Urothelium cell line (cell line): ENCODE data around the gene ZNF343.
"Not testable (repeated sequence)": the region's sequence is repeated elsewhere in the genome, so short reads cannot be mapped to it uniquely, and the experiment has no call there.

Experiments
- DNase-seq: peaks from one replicate; pipeline ENCODE4 v3.0.0; 2011; ENCODE audit warnings: low spot score, mixed read lengths
- FAIRE-seq: peaks from 2 replicates; lab custom pipeline; 2011; peaks lifted over from hg19 to GRCh38; lab: Jason Lieb, UNC

The ZNF343 gene

DNA sequence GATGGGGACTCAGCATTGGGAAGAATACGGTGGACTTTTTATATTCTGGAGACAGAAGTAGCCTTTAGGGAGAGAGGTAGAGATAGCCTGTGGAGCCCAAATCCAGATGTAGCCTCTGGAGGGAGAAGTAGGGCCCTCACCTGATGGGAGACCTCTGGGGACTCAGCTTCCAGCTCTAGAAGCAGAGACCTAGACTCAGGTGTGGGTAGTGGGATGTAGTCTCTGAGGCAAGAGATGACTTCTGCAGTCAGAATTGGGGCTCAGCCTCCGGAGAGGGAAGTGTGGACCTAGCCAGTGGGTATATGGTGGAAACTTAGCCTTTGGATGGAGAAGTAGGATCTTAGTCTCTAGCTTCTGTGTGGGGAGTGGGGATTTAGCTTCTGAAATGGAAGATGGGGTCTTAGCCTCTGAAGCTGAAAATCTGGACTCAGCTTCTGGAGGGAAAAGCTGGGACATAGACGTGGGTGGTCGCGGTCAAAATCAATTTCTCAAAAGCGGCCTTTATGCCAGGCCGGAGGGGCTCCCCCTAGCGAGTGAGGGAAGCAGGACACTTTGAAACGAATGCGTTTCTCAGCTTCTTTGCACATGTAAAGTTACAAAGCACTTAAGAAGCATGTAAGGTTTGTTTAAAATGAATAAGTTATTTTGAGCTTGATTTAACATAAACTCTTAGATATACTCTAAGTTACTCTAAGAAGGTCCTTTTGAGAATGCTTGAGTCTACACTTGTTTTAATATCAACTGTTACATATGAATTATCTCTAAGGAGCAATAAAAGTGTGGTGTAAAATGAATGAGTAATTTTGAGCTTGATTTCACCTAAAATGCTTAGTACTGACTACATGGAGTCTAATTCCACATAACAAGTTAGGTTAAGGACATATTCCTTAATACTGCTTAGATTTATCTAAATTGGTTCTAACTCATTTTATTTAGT is 12.9 kb upstream of the ZNF343 start:
- DNase-seq (peak; percentile 47), FAIRE-seq (no peak)

DNA sequence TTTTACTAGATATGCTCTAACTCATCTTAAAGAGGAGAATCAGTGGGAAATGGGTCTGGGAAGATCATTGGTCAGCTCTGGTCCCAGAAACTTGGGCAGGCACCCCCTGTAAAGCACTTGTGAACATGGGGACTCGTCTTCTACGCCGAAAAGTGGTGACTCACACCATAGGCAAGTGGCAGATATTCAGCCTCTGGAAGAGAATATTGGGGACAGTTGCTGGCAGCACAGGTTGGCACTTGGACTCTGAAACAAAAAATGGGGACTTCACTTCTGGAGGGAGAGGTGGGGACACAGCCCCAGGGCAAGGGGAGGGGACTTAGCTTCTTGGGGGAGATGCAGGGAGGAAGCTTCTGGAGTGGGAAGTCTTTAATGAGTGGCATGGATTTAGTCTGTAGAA is 11.9 kb upstream of the ZNF343 start:
- no peak for FAIRE-seq

DNA sequence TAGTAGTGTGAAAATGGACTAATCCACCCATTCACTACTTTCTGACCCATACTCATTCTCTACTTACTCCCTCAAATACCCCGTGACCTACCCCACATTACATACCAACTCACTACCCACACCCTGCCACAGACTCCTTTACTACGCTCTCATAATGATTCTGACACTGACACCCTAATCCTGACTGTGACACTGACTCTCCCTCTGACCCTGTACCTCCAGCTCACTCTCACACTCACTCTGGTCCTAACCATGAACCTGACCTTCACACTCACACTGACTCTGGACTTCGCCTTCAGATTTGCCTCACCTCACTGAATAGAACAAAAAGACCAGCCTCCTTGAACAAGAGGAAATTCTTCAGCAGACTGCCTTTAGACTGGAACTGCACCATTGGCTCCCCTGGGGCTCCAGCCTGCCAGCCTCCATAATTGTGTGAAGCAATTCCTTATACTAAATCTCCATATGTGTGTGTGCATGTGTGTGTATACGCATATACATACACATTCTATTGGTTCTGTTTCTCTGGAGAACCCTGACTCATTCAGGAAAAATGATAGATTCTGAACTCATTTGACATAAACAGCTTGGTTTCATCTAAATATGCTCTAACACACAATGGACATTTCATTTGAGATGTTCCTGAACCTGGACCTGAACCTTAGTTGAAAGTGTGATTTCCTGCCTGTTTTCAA is 10.5 kb upstream of the ZNF343 start:
- FAIRE-seq (no peak), DNase-seq (no peak)

More for the DNA sequence above, 11.9 kb upstream of the ZNF343 start:
- no peak for DNase-seq

DNA sequence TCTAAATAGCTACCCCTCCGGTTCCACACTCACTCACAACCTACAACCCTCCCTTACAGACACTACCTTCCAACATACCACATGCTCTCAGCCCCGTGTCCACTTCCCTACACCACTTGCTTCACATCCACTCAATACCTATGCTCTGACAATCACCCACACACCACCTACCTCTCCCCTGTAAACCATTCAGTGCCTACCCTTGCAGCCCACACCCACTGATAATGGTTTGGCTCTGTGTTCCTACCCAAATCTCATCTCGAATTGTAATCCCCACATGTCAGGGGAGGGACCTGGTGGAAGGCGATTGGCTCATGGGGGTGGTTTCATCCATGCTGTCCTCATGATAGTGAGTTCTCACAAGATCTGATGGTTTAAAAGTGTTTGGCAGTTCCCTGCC is 9.8 kb upstream of the ZNF343 start:
- no peak for DNase-seq
- no peak for FAIRE-seq

DNA sequence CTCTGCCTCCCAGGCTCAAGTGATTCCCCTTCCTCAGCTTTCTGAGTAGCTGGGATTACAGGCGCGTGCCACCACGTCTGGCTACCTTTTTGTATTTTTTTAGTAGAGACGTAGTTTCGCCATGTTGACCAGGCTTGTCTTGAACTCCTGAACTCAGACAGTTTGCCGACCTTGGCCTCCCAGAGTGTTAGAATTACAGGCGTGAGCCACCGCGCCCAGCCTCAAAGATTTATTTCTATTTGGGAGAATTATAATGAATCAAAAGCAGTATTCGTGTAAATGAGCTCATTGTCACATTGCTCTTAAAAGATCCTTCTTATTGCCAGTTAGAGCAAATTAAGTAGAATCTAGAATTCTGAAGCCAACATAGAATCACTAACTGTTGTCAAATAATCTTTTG is 9.4 kb upstream of the ZNF343 start:
- no peak for DNase-seq
- FAIRE-seq: no peak

DNA sequence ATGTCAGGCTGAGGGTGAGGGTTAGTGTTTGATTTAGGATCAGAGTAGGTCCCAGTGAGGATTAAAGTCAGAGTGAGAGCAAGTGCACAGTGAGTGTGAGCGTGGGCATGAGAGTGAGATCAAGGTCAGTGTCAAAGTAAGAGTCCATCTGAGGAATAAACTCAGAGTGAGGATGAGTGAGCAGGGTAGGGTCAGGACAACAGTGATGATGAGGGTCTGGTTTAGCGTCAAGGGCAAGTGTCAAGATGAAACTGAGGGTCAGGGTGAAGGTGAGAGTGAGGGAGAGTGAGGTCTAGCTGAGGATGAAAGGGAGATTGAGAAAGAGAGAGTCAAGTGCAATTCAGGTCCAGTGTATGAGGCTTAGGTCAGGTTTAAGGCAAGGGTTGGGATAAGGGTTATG is 7.7 kb upstream of the ZNF343 start:
- DNase-seq: no peak
- FAIRE-seq: no peak

DNA sequence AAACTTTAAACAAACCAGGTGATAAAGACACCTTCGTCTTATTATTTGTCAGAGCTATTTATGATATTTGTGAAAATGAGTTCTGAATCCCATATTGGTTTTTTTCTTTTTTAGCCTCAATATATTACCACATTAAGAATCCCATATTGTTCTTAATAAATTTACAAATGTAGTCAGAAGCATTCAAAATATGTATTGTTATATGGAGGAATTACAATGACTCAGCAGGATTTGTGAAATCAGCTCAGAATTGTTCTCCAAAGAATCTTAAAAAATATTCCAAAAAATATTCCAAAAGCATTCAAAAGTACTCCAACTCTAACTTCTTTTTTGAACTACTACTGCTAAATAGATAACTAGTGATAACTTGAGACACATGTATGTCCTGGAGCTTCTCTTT is 6.5 kb upstream of the ZNF343 start:
- DNase-seq (no peak), FAIRE-seq (no peak)

DNA sequence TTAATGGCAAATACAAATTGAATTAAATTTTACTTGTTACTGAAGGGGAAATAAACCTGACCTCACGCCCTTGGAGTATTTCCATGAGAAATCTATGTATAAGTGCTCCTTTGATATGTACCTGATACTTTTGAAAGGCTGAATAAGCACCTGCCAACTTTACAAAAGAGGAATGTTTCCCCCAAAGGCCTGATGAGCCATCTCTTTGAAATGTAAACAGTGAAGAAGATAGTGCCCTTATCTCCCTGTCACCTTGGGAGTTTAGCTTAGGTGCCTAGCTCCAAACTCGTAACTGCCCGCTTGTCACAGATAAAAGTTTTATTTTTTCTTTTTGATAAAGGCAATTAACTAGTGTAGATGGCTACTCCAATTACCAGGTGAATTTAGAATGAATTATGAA is 1.1 kb upstream of the ZNF343 start:
- FAIRE-seq (no peak), DNase-seq (no peak)

DNA sequence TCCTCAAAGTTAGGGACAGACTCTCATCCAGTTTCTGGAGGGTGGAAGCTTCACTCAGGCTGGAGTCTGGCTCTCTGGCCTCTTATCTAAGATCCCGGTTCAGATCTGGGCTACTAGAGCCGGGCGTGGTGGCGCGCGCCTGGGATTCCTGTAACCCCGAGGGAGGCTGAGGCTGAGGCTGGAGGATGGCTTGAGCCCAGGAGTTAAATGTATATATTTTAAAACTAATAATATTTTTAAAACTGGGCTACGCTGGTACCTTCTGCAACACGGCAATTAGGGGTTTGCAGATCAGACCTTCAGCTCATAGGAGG is 710 bp upstream of the ZNF343 start:
- FAIRE-seq (no peak), DNase-seq (no peak)

DNA sequence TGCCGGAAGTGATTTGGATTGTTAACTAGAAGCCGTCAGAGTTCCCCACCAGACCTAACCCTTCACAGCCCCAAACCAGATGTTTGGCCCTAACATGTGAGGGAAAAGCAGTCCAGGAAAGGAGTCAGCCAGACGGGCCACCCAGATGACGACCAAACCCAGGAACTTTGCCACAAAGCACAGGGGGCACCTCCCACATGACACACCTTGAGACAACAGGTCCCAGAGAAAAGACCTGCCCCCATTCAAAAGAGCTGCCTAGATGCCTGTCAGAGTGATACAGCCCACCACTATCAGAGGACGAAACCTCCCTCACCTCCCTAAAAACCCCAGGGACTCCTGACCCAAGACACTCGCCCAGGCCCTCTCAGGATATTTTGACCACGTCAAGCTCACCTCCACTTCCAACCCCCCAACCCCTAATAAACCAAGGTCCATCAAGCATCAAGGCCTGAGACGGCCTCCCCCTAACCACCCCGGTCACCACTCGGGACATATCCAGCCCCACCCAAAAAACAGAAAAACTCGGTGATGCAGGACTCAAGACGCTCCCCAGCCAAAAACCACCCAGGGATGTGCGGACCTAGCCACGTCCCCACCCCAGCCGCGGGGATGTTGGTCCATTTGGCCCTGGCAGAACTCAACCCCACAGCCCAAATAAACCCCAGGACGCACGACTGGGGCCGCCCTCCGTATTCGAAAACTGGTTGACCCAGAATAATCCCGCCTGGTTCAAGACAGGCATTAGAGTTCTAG is 662 bp downstream of the ZNF343 start:
- FAIRE-seq (no peak), DNase-seq (peak; percentile 13)

DNA sequence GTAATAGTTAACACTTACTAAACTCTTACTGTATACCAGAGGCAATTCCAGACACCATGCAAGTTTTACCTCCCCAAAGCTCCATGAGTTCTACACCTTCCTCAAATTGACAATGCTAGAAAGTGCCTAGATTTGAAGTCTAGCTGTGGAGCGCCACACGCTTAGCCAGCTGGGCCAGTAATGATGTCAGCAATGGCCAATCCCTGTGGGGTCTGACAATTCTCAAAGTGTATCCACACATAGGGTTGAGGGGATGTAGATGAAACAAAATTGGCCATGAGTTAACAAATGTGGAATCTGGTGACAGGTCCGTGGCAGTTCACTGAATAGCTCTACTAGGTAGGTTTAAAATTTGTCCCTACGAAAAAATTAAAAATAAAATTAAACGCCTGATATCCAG is 1.3 kb downstream of the ZNF343 start:
- DNase-seq (no peak), FAIRE-seq (no peak)

DNA sequence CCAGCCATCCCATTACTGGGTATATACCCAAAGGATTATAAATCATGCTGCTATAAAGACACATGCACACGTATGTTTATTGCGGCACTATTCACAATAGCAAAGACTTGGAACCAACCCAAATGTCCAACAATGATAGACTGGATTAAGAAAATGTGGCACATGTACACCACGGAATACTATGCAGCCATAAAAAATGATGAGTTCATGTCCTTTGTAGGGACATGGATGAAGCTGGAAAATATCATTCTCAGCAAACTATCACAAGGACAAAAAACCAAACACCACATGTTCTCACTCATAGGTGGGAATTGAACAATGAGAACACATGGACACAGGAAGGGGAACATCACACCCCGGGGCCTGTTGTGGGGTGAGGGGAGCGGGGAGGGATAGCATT is 2.3 kb downstream of the ZNF343 start:
- not testable (repeated sequence) for FAIRE-seq, DNase-seq

DNA sequence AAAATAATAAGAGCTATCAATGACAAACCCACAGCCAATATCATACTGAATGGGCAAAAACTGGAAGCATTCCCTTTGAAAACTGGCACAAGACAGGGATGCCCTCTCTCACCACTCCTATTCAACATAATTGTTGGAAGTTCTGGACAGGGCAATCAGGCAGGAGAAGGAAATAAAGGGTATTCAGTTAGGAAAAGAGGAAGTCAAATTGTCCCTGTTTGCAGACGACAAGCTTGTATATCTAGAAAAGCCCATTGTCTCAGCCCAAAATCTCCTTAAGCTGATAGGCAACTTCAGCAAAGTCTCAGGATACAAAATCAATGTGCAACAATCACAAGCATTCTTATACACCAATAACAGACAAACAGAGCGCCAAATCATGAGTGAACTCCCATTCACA is 3.9 kb downstream of the ZNF343 start:
- DNase-seq, FAIRE-seq: not testable (repeated sequence)

DNA sequence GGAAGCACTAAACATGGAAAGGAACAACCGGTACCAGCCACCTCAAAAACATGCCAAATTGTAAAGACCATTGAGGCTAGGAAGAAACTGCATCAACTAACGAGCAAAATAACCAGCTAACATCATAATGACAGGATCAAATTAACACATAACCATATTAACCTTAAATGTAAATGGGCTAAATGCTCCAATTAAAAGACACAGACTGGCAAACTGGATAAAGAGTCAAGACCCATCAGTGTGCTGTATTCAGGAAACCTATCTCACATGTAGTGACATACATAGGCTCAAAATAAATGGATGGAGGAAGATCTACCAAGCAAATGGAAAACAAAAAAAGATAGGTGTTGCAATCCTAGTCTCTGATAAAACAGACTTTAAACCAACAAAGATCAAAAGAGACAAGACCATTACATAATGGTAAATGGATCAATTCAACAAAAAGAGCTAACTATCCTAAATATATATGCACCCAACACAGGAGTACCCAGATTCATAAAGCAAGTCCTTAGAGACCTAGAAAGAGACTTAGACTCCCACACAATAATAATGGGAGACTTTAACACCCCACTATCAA is 5.8 kb downstream of the ZNF343 start:
- DNase-seq, FAIRE-seq: not testable (repeated sequence)

DNA sequence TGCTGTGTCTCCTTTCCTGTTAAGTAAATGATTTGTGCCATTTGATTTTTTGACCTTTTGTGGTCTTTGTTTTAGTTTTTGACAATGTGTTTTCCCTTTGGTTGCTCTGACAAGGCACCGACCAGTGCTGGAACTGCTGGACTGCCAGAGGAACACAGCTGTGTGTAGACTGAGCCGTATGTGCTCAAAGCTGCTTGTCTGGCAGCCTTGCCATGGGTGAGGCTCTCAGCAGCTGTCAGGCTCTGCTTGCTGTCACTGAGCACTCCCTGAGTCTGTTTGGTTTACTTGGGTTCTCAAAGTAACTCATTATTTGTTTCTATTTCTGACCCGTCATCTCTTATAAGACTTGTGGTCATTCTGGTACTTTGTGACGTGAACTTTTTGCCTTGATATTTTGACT is 23.1 kb downstream of the ZNF343 start:
- DNase-seq (no peak), FAIRE-seq (no peak)

DNA sequence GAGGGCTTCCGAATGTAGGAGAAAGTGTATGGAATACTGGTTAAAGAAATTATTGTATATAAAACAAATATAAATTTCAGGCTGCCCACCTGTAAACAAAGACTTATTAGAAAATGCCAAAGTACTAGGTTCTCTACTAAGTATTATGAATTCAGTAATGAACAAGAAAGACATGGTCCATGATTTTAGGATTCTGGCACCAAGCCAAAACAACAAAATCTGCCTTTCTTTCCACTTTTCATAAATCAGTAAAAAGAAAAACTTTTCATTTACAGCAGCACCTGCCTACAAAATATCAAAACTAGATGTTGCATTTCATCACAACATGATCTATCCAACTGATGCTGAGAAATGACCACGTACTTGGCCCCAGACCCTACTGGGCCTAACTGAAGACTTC is 23.6 kb downstream of the ZNF343 start:
- no peak for FAIRE-seq
- no peak for DNase-seq

DNA sequence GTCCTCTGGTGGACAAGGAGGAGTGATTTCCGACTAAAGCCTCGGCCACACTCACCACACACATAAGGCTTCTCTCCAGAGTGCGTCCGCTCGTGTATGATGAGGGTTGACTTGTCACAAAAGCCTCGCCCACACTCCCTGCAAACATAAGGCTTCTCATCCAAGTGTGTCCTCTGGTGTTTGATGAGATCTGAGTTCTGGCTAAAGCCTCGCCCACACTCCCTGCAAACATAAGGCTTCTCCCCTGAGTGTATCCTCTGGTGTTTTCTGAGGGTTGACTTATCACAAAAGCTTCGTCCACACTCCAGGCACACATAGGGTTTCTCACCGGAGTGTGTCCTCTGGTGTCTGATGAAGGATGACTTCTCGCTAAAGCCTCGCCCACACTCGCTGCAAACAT is 25.2 kb downstream of the ZNF343 start:
- DNase-seq: no peak
- no peak for FAIRE-seq

DNA sequence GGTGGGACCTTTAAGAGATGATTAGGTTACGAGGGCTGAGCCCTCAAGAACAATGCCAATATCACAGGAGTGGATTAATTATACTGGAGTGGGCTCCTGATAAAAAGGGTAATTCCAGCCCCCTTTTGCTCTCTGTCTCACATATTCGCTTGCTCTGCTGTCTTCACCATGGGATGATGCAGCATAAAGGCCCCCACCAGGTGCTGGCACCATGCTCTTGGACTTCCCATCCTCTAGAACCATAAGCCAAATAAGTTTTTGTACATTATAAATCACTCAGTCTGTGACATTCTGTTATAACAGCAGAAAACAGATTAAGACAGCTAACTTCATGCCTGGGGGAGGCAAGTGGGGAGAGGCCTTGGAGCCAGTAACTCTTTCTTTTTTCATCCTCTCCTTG is 28.3 kb downstream of the ZNF343 start:
- DNase-seq (no peak), FAIRE-seq (no peak)

DNA sequence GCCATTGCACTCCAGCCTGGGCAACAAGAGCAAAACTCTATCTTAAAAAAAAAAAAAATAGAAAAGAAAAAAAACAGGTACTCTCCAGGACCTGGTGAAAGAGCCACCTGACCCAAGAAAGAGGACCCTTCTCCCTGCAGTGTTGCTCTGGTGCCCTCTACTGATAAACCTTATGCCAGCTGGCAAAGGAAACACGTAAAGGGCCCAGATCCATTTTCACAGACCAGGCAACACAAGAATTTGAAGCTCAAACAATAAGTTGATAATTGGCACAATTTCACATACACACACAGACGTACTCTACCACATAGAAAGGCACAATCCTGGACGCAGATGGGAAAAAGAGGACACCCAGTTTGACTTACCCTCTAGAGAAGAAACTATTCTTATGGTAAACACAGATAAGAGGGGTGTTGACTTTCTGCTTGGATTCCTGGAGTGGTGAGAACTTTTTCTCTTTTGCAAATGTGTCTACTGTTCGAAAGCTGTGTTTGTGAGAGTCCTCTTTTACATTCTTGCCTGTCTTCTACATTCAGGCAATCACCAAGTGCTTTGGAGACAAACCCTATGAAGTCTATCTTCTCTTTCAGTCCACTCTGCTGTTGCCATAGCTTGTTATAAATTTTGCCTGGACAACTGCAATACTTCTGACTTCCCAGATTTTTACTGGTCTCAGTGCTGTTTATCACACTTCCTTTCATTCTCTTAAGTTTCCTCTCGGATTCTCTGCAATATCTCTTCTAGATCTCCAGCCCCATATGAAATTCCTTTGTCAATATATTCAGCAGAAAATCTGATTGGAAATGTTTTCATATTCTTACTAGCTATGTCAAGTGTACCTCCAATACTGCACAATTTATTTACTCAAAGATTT is 31.7 kb downstream of the ZNF343 start:
- no peak for DNase-seq
- no peak for FAIRE-seq
